WERI-Rb-1 (cell line): ENCODE results near the gene TMEM87B.
"Not testable (repeated sequence)": the region's sequence is repeated elsewhere in the genome, so short reads cannot be mapped to it uniquely, and the experiment has no call there.

Source experiments
- DNase-seq: peaks from one replicate; pipeline ENCODE4 v3.0.0-alpha.2; 2020
- H3K27ac ChIP-seq: fragments of 250-450 bp; sonication (Bioruptor Pico); 2 replicates; pipeline ENCODE4 v1.5.1; 2020; ENCODE audit warnings: mild to moderate bottlenecking, moderate library complexity
- H3K27me3 ChIP-seq: fragments of 250-450 bp; sonication (Bioruptor Pico); 2 replicates; pipeline ENCODE4 v1.5.1; 2021; ENCODE audit warnings: mild to moderate bottlenecking, low read depth, moderate library complexity; ENCODE audit not compliant: insufficient read depth, severe bottlenecking
- H3K36me3 ChIP-seq: fragments of 250-450 bp; sonication (Bioruptor Pico); 2 replicates; pipeline ENCODE4 v1.5.1; 2020; ENCODE audit warnings: mild to moderate bottlenecking, moderate library complexity
- H3K4me3 ChIP-seq: 2 replicates; pipeline ENCODE4 v1.5.1; 2011; ENCODE audit warnings: low read depth, mild to moderate bottlenecking, control low read depth, low read length
- H3K9me3 ChIP-seq: fragments of 250-450 bp; sonication (Bioruptor Pico); 2 replicates; pipeline ENCODE4 v1.5.1; 2021; ENCODE audit warnings: mild to moderate bottlenecking, moderate library complexity; ENCODE audit not compliant: severe bottlenecking
- TF ChIP-seq, protein P1 (sequence below): IDR thresholded peaks from 2 replicates; pipeline ENCODE4 v1.5.1; 2011; ENCODE audit warnings: low read depth, mild to moderate bottlenecking, control low read depth, inconsistent platforms, low read length

TMEM87B gene

DNA sequence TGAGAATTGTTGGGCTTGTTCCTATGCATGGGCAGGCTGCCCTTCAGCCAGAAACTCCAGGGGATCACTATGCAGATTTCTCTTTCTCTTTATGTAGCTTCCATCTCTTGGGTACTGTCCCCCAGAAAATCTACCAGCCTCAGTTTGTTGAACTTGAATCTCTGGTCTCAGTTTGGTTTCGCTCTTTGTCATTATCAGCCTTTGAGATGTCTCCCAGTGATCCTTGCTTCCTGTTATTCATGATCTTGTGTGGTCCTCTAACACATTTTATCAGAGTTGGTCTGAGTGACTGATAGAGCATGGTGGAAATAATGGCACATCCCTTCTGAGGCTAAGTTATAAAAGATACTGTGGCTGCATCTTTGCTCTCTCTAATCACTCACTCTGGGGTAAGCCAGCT is 7.8 kb downstream of the TMEM87B start:
- Histone ChIP-seq H3K27ac (no peak overlapping the region), H3K9me3 (no peaks in the 10 kb centered on the region), H3K4me3 (no peak overlapping the region), H3K36me3 (peaks cover 4% of the 10 kb centered on the region; the same call in 1 of the 2 replicates), H3K27me3 (no peaks in the 10 kb centered on the region)
- TF ChIP-seq, protein P1, sequence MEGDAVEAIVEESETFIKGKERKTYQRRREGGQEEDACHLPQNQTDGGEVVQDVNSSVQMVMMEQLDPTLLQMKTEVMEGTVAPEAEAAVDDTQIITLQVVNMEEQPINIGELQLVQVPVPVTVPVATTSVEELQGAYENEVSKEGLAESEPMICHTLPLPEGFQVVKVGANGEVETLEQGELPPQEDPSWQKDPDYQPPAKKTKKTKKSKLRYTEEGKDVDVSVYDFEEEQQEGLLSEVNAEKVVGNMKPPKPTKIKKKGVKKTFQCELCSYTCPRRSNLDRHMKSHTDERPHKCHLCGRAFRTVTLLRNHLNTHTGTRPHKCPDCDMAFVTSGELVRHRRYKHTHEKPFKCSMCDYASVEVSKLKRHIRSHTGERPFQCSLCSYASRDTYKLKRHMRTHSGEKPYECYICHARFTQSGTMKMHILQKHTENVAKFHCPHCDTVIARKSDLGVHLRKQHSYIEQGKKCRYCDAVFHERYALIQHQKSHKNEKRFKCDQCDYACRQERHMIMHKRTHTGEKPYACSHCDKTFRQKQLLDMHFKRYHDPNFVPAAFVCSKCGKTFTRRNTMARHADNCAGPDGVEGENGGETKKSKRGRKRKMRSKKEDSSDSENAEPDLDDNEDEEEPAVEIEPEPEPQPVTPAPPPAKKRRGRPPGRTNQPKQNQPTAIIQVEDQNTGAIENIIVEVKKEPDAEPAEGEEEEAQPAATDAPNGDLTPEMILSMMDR = no peak
- no peak for DNase-seq

DNA sequence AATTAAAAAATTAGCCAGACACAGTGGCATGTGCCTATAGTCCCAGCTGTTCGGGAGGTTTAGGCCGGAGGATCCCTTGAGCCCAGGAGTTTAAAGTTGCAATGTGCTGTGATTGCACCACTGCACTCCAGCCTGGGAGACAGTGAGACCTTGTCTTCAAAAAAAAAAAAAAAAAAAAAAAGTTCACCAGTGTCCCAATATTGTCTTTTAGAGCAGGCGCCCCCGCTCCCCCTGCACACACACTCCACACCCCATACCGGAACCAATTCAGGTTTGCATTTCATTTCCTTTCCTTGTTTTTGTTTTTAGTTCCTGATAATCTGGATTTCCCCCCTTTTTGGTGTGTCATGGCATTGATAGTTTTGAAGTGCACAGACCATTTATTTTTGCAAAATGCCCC is 10.4 kb downstream of the TMEM87B start:
- H3K36me3 ChIP-seq = peaks cover 4% of the 10 kb centered on the region; the same call in 1 of the 2 replicates
- no peak overlapping the region for H3K27ac ChIP-seq
- TF ChIP-seq, protein P1 = no peak
- H3K27me3 ChIP-seq = no peaks in the 10 kb centered on the region
- no peak for DNase-seq
- no peak overlapping the region for H3K4me3 ChIP-seq
- H3K9me3 ChIP-seq = no peaks in the 10 kb centered on the region

GRCh38 chr2:112065966-112066365 is 10.9 kb downstream of the TMEM87B start:
- Histone ChIP-seq H3K9me3 (no peaks in the 10 kb centered on the region), H3K27ac (no peak overlapping the region), H3K27me3 (no peaks in the 10 kb centered on the region), H3K4me3 (no peak overlapping the region), H3K36me3 (peaks cover 4% of the 10 kb centered on the region; the same call in 1 of the 2 replicates)
- TF ChIP-seq, protein P1 = no peak
- no peak for DNase-seq

DNA sequence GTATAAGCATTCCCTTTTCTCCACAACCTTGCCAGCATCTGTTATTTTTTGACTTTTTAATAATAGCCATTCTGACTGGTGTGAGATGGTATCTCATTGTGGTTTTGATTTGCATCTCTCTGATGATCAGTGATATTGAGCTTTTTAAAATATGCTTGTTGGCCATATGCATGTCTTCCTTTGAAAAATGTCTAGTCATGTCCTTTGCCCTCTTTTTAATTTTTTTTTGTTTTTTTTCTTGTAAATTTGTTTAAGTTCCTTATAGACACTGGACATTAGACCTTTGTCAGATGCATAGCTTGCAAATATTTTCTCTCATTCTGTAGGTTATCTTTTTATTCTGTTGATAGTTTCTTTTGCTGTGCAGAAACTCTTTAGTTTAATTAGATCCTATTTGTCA is 14.7 kb downstream of the TMEM87B start:
- H3K36me3 ChIP-seq, H3K9me3 ChIP-seq: not testable (repeated sequence)

GRCh38 chr2:112073875-112074274 is 18.8 kb downstream of the TMEM87B start:
- no peak for DNase-seq
- Histone ChIP-seq H3K9me3 (peaks cover 4% of the 10 kb centered on the region), H3K27ac (no peak overlapping the region), H3K36me3 (no peaks in the 10 kb centered on the region; the same call in 1 of the 2 replicates), H3K27me3 (no peaks in the 10 kb centered on the region), H3K4me3 (no peak overlapping the region)
- TF ChIP-seq, protein P1 = no peak

More for the DNA sequence above, 14.7 kb downstream of the TMEM87B start:
- not testable (repeated sequence) for H3K27ac ChIP-seq, H3K27me3 ChIP-seq, H3K4me3 ChIP-seq, DNase-seq

- H3K4me3 ChIP-seq = no peak overlapping the region
- TF ChIP-seq, protein P1 = no peak
- no peaks in the 10 kb centered on the region for H3K27me3 ChIP-seq
- DNase-seq = no peak
- H3K36me3 ChIP-seq = no peaks in the 10 kb centered on the region; the same call in 1 of the 2 replicates
- H3K9me3 ChIP-seq = peaks cover 4% of the 10 kb centered on the region
- H3K27ac ChIP-seq = no peak overlapping the region
Observed at GRCh38 chr2:112074506-112074905, 19.4 kb downstream of the TMEM87B start.
